NCI-H1436 treated with DMSO at 0.1 percent for 48 hours (cell line): ENCODE results near the gene NFATC1.

Experiments
- DNase-seq: peaks from one replicate; lab custom pipeline; 2025; lab: John Stamatoyannopoulos, UW

The NFATC1 gene

GRCh38 chr18:79554945-79555645 lies 159.4 kb downstream of the NFATC1 start:
- DNase-seq: no peak

GRCh38 chr18:79555885-79556284 lies 160.2 kb downstream of the NFATC1 start:
- DNase-seq: no peak

GRCh38 chr18:79556829-79557585 lies 161.3 kb downstream of the NFATC1 start:
- DNase-seq: no peak

- DNase-seq: no peak
Observed at GRCh38 chr18:79558196-79558932, 162.6 kb downstream of the NFATC1 start.

- no peak for DNase-seq
Observed at GRCh38 chr18:79558933-79559416, 163.2 kb downstream of the NFATC1 start.

GRCh38 chr18:79559436-79559835 lies 163.7 kb downstream of the NFATC1 start:
- no peak for DNase-seq

- DNase-seq: no peak
Observed at GRCh38 chr18:79560042-79560860, 164.5 kb downstream of the NFATC1 start.

GRCh38 chr18:79560861-79561210 lies 165.1 kb downstream of the NFATC1 start:
- no peak for DNase-seq

GRCh38 chr18:79563949-79564348 lies 168.2 kb downstream of the NFATC1 start:
- no peak for DNase-seq

- DNase-seq: no peak
Observed at GRCh38 chr18:79564441-79564840, 168.7 kb downstream of the NFATC1 start.

GRCh38 chr18:79566771-79567431 lies 171.2 kb downstream of the NFATC1 start:
- DNase-seq: no peak

GRCh38 chr18:79567481-79568147 lies 171.9 kb downstream of the NFATC1 start:
- DNase-seq: no peak

GRCh38 chr18:79568543-79569205 lies 172.9 kb downstream of the NFATC1 start:
- no peak for DNase-seq

- no peak for DNase-seq
Observed at GRCh38 chr18:79569720-79570119, 174.0 kb downstream of the NFATC1 start.

GRCh38 chr18:79570266-79571201 lies 174.8 kb downstream of the NFATC1 start:
- DNase-seq: no peak

GRCh38 chr18:79571211-79572092 lies 175.7 kb downstream of the NFATC1 start:
- no peak for DNase-seq

- no peak for DNase-seq
Observed at GRCh38 chr18:79572093-79572780, 176.5 kb downstream of the NFATC1 start.
